HEK293 (cell line): Measurements from ENCODE around the gene SEC62.

ENCODE experiments used
- CTCF ChIA-PET: fragments of 350-600 bp; formaldehyde crosslinking; extraction: SDS; loops from one replicate; lab custom pipeline; 2021; ENCODE audit warnings: antibody characterized with exemption; lab: Yijun Ruan, JAX
- POLR2A ChIA-PET: fragments of 300-600 bp; formaldehyde crosslinking; extraction: SDS; loops from one replicate; lab custom pipeline; 2020; ENCODE audit warnings: antibody characterized with exemption, inconsistent platforms; lab: Yijun Ruan, JAX
- H3K27ac ChIP-seq: fragments of 200-500 bp; sonication (Bioruptor generic); 2 replicates; pipeline ENCODE4 v1.5.1; 2014; ENCODE audit warnings: low read depth, low read length, control low read depth, inconsistent platforms; ENCODE audit errors: extremely low read depth
- H3K36me3 ChIP-seq, 2 experiments: fragments of 200-500 bp in 1 of 2; sonication (Bioruptor generic) in 1 of 2; 1 replicate in 1 of 2; 2 replicates in 1 of 2; pipeline ENCODE4 v1.5.1; 2014 to 2017; ENCODE audit warnings: inconsistent platforms in 2 of 2, low read length in 2 of 2; ENCODE audit not compliant: control insufficient read depth in 2 of 2, insufficient read depth in 1 of 2
- H3K4me1 ChIP-seq: fragments of 200-500 bp; sonication (Bioruptor generic); 2 replicates; pipeline ENCODE4 v1.5.1; 2014; ENCODE audit warnings: mild to moderate bottlenecking, low read length, inconsistent platforms; ENCODE audit not compliant: control insufficient read depth, insufficient read depth
- H3K4me3 ChIP-seq: 2 replicates; pipeline ENCODE4 v1.5.1; 2011; ENCODE audit warnings: low read depth, mild to moderate bottlenecking, control low read depth, low read length, moderate library complexity
- H3K9me3 ChIP-seq: fragments of 200-500 bp; sonication (Bioruptor generic); 2 replicates; pipeline ENCODE4 v1.5.1; 2014; ENCODE audit warnings: low read depth, low read length, inconsistent platforms; ENCODE audit not compliant: control insufficient read depth, insufficient read depth
- GLI2 ChIP-seq: fragments of 450-650 bp; formaldehyde crosslinking; IDR thresholded peaks from 2 replicates; pipeline ENCODE4; 2017; ENCODE audit warnings: missing biosample characterization, missing genetic modification characterization, low read depth, borderline replicate concordance
- KLF7 ChIP-seq: fragments of 450-650 bp; formaldehyde crosslinking; IDR thresholded peaks from 2 replicates; pipeline ENCODE4 v1.5.1; 2016; ENCODE audit warnings: missing biosample characterization, missing genetic modification characterization, borderline replicate concordance
- PRDM1 ChIP-seq: fragments of 450-650 bp; formaldehyde crosslinking; IDR thresholded peaks from 2 replicates; pipeline ENCODE4; 2016; ENCODE audit warnings: missing biosample characterization, missing genetic modification characterization
- TCF7L2 ChIP-seq: IDR thresholded peaks from 2 replicates; pipeline ENCODE4 v1.6.1; 2011; ENCODE audit warnings: low read depth, mild to moderate bottlenecking, inconsistent platforms, low read length, moderate library complexity, borderline replicate concordance
- ZNF239 ChIP-seq: fragments of 450-650 bp; formaldehyde crosslinking; IDR thresholded peaks from 2 replicates; pipeline ENCODE4 v1.5.1; 2016; ENCODE audit warnings: missing biosample characterization, missing genetic modification characterization
- ZNF560 ChIP-seq: fragments of 450-650 bp; formaldehyde crosslinking; IDR thresholded peaks from 2 replicates; pipeline ENCODE4 v1.5.1; 2017; ENCODE audit warnings: missing biosample characterization, missing genetic modification characterization, borderline replicate concordance
- ZNF571 ChIP-seq: fragments of 450-650 bp; formaldehyde crosslinking; IDR thresholded peaks from 2 replicates; pipeline ENCODE4 v1.5.0; 2017; ENCODE audit warnings: missing biosample characterization, missing genetic modification characterization
- ZNF596 ChIP-seq: fragments of 450-650 bp; IDR thresholded peaks from 2 replicates; pipeline ENCODE4 v1.5.0; 2018; ENCODE audit warnings: missing biosample characterization, mild to moderate bottlenecking, missing genetic modification characterization, moderate library complexity
- ZNF623 ChIP-seq: fragments of 450-650 bp; formaldehyde crosslinking; IDR thresholded peaks from 2 replicates; pipeline ENCODE4 v1.5.1; 2016; ENCODE audit warnings: missing biosample characterization, missing genetic modification characterization
- ZNF670 ChIP-seq: fragments of 450-650 bp; formaldehyde crosslinking; IDR thresholded peaks from 2 replicates; pipeline ENCODE4 v1.5.1; 2016; ENCODE audit warnings: missing biosample characterization, missing genetic modification characterization, low read depth
- TF ChIP-seq, protein P1 (sequence below): fragments of 450-650 bp; formaldehyde crosslinking; IDR thresholded peaks from 2 replicates; pipeline ENCODE4 v1.5.1; 2016; ENCODE audit warnings: missing biosample characterization, missing genetic modification characterization
- TF ChIP-seq, protein P2 (sequence below): fragments of 450-650 bp; formaldehyde crosslinking; IDR thresholded peaks from 2 replicates; pipeline ENCODE4 v1.5.1; 2016; ENCODE audit warnings: missing biosample characterization, missing genetic modification characterization
- TF ChIP-seq, protein P3 (sequence below): fragments of 450-650 bp; formaldehyde crosslinking; conservative IDR thresholded peaks from 2 replicates; pipeline ENCODE4 v1.5.1; 2016; ENCODE audit warnings: low read depth, missing biosample characterization, missing genetic modification characterization

Gene SEC62

GRCh38 chr3:170007031-170007663, 40.5 kb downstream of the SEC62 start:
- TF ChIP-seq PRDM1 (tag by site-specific recombination) = 0 out of 2 replicates have a peak, but pooled peaks have one; percentile 19
- TF ChIP-seq, protein P1, sequence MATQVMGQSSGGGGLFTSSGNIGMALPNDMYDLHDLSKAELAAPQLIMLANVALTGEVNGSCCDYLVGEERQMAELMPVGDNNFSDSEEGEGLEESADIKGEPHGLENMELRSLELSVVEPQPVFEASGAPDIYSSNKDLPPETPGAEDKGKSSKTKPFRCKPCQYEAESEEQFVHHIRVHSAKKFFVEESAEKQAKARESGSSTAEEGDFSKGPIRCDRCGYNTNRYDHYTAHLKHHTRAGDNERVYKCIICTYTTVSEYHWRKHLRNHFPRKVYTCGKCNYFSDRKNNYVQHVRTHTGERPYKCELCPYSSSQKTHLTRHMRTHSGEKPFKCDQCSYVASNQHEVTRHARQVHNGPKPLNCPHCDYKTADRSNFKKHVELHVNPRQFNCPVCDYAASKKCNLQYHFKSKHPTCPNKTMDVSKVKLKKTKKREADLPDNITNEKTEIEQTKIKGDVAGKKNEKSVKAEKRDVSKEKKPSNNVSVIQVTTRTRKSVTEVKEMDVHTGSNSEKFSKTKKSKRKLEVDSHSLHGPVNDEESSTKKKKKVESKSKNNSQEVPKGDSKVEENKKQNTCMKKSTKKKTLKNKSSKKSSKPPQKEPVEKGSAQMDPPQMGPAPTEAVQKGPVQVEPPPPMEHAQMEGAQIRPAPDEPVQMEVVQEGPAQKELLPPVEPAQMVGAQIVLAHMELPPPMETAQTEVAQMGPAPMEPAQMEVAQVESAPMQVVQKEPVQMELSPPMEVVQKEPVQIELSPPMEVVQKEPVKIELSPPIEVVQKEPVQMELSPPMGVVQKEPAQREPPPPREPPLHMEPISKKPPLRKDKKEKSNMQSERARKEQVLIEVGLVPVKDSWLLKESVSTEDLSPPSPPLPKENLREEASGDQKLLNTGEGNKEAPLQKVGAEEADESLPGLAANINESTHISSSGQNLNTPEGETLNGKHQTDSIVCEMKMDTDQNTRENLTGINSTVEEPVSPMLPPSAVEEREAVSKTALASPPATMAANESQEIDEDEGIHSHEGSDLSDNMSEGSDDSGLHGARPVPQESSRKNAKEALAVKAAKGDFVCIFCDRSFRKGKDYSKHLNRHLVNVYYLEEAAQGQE (tag by site-specific recombination) = no peak
- POLR2A ChIA-PET = no interaction called here
- Histone ChIP-seq H3K27ac (no peak overlapping the region), H3K4me3 (no peak overlapping the region), H3K9me3 (no peaks in the 10 kb centered on the region), H3K4me1 (no peaks in the 10 kb centered on the region), H3K36me3 (no peaks in the 10 kb centered on the region)
- CTCF ChIA-PET = interaction anchor here (0.7 kb wide), 1 partner anchor 65 kb away, joined by 3 read pairs; no protein-coding TSS in a partner anchor

DNA sequence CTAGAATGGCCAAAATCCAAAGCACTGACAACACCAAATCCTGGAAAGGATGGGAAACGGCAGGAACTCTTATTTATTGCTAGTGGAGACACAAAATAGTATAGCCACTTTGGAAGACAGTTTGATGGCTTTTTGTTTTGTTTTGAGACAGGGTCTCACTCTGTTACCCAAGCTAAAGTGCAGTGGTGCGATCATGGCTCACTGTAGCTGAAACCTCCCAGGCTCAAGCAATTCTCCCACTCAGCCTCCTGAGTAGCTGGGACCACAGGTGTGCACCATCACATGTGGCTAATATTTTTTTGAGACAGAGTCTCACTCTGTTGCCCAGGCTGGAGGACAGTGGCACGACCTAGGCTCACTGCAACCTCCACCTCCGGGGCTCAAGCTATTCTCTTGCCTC, 43.9 kb downstream of the SEC62 start:
- CTCF ChIA-PET = no interaction called here
- POLR2A ChIA-PET = no interaction called here
- TF ChIP-seq ZNF596 (tag by site-specific recombination) = no peak
- TF ChIP-seq ZNF670 = no peak
- no peak for TF ChIP-seq KLF7 (tag by site-specific recombination)
- no peak for TF ChIP-seq ZNF623 (tag by site-specific recombination)
- TF ChIP-seq, protein P2, sequence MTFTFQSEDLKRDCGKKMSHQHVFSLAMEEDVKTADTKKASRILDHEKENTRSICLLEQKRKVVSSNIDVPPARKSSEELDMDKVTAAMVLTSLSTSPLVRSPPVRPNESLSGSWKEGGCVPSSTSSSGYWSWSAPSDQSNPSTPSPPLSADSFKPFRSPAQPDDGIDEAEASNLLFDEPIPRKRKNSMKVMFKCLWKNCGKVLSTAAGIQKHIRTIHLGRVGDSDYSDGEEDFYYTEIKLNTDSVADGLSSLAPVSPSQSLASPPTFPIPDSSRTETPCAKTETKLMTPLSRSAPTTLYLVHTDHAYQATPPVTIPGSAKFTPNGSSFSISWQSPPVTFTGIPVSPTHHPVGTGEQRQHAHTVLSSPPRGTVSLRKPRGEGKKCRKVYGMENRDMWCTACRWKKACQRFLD = no peak
- no peak for TF ChIP-seq ZNF560 (tag by site-specific recombination)
- TF ChIP-seq, protein P1 (tag by site-specific recombination) = no peak
- no peak for TF ChIP-seq GLI2 (tag by site-specific recombination)
- TF ChIP-seq TCF7L2 = no peak
- TF ChIP-seq ZNF571 (tag by site-specific recombination) = no peak
- no peak for TF ChIP-seq ZNF239 (tag by site-specific recombination)
- TF ChIP-seq, protein P3, sequence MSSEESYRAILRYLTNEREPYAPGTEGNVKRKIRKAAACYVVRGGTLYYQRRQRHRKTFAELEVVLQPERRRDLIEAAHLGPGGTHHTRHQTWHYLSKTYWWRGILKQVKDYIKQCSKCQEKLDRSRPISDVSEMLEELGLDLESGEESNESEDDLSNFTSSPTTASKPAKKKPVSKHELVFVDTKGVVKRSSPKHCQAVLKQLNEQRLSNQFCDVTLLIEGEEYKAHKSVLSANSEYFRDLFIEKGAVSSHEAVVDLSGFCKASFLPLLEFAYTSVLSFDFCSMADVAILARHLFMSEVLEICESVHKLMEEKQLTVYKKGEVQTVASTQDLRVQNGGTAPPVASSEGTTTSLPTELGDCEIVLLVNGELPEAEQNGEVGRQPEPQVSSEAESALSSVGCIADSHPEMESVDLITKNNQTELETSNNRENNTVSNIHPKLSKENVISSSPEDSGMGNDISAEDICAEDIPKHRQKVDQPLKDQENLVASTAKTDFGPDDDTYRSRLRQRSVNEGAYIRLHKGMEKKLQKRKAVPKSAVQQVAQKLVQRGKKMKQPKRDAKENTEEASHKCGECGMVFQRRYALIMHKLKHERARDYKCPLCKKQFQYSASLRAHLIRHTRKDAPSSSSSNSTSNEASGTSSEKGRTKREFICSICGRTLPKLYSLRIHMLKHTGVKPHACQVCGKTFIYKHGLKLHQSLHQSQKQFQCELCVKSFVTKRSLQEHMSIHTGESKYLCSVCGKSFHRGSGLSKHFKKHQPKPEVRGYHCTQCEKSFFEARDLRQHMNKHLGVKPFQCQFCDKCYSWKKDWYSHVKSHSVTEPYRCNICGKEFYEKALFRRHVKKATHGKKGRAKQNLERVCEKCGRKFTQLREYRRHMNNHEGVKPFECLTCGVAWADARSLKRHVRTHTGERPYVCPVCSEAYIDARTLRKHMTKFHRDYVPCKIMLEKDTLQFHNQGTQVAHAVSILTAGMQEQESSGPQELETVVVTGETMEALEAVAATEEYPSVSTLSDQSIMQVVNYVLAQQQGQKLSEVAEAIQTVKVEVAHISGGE (tag by site-specific recombination) = no peak
- TF ChIP-seq, all 188 proteins: peak for 0
- Histone ChIP-seq H3K4me3 (no peak overlapping the region), H3K27ac (no peak overlapping the region), H3K9me3 (no peaks in the 10 kb centered on the region), H3K36me3 (no peaks in the 10 kb centered on the region), H3K4me1 (no peaks in the 10 kb centered on the region)
